Activated T-cell treated with anti-CD3 and anti-CD28 coated beads for 1 hour (primary cell): Measurements from ENCODE around the gene EFCAB13.
"Not testable (repeated sequence)": the region's sequence is repeated elsewhere in the genome, so short reads cannot be mapped to it uniquely, and the experiment has no call there.

Experiments used
- DNase-seq: peaks from one replicate; pipeline ENCODE4 v3.0.0-alpha.2; 2020; ENCODE audit warnings: low read depth

EFCAB13 gene

DNA sequence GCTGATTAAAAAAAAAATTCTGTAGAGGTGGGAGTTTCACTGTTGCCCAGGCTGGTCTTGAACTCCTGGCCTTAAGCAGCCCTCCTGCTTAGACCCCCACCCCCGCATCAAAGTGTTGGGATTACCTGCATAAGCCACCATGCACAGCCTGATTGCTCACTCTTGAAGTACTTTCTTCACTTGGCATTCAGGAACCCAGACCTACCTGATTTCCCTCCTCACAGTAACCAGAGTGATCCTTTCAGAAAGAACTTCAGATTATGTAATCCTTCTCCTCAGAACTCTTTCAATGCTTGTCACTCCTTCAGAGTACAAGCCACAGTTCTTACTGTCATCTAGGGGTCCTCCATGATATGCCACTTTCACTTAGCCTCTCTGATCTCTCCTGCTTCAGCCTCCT lies 1.4 kb downstream of the EFCAB13 start:
- DNase-seq = no peak

DNA sequence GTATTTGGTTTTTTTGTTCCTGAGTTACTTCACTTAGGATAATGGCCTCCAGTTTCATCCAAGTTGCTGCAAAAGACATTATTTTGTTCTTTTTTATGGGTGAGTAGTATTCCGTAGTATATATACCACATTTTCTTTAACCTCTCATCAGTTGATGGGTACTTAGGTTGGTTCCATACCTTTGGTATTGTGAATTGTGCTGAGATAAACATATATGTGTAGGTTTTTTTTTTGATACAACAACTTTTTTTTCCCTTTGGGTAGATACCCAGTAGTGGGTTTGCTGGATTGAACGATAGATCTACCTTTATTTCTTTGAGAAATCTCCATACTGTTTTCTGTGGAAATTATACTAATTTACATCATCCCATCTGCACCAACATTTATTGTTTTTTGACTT lies 6.8 kb downstream of the EFCAB13 start:
- no peak for DNase-seq

DNA sequence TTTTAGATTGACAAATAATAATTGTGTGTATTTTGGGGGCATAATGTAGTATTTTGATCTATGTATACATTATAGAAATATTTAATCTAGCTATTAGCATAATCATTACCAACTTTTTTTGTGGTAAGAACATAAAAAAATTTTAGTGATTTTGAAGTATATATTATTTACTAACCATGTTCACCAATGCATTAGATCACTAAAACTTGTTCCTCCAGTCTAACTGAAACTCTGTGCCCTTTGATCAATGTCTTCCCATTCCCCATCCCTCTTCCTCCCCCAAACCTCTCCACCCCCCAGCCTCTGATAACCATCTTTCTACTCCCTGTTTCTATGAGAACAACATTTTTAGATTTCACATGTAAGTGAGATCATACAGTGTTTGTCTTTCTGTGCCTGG lies 8.5 kb downstream of the EFCAB13 start:
- no peak for DNase-seq

DNA sequence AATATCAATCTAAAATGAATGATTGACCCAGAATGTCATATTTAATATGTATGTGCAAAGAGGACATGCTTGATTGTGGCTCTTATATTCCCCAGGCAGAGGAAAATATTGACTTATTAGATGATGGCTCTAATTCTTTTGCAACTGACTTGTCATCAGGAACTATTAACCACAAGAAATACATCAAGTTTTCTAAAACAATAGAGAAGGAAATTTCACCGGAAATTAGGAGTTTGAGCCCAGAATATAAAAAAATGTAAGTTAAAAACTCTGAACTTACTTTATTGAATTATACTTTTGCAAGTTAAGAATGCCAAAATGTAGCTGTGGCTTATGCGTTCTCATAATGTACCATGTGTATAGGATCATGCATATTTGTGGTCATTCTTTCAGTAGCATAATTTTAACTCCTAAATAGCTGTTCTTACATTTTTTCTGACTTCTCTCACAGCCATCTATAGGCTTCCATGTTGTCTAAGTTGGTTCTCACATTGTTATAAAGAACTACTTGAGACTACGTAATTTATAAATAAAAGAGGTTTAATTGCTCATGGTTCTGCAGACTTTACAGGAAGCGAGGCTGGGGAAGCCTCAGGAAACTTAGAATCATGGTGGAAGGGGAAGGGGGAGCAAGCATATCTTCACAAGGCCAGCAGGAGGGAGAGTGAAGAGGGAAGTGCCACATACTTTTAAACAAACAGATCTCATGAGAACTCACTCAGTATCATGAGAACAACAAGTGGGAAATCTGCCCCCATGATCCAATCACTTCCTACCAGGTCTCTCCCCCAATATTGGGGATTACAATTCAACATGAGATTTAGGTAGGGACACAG lies 11.6 kb downstream of the EFCAB13 start:
- no peak for DNase-seq

DNA sequence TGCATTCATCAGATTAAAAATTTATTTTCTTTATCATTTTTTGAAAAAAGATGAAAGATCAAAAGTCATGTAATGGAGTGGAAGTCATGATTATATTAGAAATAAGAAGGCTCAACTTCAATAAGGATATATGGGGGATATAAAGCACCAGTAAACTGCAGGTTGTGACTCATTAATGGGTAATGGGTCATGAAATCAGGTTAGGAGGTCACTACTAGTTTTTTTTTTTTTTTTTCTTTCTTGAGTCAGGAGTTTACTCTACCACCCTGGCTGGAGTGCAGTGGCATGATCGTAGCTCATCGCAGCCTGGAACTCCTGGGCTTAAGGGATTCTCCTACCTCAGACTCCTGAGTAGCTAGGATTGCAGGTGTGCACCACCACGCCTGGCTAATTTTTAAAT lies 14.3 kb downstream of the EFCAB13 start:
- no peak for DNase-seq

DNA sequence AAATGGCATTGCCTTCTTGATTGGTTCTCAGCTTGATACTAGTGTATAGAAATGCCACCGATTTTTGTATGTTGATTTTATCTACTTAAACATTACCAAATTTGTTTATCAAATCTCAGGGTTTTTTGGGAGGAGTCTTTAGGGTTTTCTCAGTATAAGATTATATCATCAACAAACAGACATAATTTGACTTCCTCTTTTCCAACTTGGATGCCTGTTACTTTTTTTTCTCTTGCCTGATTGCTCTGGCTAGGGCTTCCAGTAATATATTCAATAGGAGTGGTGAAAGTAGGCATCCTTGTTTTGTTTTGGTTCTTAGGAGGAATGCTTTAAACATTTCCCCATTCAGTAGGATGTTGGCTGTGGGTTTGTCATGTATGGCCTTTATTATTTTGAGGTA lies 29.1 kb downstream of the EFCAB13 start:
- DNase-seq = no peak

DNA sequence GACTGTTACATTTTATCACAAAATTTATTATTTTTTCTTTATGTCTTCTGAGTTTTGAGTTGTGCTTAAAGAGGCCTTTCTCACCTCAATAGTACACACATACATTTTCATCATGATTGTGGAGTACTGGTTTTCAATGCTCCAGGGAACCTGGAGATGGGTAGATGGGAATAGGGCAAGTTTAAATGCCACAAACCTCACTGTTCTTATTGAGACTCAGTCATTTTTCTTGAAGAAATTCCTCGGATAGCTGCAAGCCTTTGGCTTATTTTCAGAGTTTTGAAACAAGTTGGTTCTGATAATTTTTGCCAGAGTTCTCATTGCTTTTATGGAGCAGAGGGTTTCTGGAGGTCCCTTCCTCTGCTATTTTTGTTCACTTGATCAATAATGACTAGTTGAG lies 34.9 kb downstream of the EFCAB13 start:
- no peak for DNase-seq

DNA sequence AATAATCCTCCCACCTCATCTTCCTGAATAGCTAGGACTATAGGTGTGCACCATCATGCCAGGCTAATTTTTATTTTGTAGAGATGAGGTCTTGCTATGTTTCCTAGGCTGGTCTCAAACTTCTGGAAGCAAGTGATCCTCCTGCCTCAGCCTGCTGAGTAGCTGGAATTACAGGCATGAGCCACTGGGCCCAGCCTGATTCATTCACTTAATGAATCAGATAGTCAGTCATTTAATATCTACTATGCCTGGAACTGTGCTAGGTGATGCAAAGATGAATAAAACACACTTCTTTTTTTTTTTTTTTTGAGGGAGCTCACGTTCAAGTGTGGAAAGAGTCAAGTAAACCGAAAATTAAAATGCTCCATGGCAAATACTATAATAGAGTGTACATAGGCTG lies 39.4 kb downstream of the EFCAB13 start:
- DNase-seq = no peak

DNA sequence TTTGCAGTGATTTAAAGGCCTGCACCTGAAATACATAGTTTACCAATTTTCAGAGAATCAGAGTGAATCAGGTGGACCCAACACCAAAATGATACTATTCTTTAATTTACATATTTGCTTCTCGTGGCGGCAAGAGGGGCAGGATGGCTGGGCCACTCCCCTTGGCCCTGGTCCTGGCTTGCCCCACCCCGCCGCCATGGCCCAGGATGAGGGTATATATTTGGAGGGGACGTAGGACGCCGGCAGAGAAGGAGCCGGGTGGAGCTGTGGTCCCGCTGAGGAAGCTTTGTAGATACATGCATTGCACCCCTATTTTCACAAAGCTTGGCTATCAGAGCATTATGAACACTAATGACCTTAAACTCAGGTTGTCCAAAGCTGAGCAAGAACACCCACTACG lies 43.5 kb downstream of the EFCAB13 start:
- DNase-seq = no peak

DNA sequence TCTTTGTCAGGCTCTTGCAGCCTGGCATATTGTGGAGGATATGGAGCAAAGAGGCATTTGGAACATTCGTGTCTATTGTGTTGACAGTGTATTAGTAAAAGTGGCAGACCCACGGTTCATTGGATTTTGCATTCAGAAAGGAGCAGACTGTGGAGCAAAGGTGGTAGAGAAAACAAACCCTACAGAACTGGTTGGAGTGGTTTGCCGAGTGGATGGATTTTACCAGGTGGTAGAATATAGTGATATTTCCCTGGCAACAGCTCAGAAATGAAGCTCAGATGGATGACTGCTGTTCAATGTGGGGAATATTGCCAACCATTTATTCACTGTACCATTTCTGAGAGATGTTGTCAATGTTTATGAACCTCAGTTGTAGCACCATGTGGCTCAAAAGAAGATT lies 44.5 kb downstream of the EFCAB13 start:
- no peak for DNase-seq

DNA sequence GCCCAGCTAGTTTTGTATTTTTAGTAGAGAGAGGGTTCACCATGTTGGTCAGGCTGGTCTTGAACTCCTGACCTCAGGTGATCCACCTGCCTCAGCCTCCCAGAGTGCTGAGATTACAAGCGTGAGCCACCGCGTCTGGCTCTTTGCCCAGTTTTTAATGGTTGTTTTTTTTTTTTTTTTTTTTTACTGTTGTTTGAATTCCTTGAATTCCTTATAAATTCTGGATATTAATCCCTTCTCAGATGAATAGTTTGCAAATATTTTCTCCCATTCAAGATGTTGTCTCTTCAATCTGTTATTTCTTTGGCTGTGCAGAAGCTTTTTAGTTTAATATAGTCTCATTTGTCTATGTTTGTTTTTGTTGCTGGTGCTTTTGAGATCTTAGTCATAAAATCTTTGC lies 47.1 kb downstream of the EFCAB13 start:
- DNase-seq = not testable (repeated sequence)

DNA sequence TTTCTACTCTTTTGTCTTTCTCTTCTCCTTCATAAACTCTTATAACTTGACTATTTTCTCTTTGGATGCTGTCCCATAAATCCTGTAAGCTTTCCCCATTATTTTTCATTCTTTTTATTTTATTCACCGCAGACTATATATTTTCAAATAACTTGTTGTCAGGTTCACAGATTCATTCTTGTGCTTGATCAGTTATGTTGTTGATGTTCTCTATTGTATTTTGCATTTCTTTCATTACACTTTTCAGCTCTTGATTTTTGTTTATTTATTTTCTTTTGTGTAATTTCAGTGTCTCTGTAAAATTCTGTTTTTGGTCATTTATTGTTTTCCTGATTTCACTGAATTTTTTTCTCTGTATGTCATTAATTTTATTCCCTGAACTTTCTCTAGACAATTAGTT lies 49.2 kb downstream of the EFCAB13 start:
- DNase-seq = no peak

DNA sequence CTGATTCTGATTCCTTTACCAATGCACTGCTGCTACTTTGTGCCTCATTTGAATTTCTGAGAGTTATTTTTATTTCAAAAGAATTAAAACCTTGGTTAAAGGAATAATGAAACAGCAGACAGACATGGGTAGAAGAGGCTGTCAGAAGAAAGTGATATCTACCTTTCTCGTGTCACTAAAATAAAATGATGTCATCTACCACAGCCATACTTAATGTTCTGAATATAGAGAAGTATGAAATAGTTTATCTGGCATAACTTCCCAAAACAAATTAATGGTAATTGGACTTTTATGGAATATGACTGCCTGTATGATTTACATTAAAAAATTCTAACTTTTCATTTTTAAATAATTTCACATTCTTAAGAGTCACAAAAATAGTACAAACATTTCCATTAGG lies 52.5 kb downstream of the EFCAB13 start:
- DNase-seq = no peak

DNA sequence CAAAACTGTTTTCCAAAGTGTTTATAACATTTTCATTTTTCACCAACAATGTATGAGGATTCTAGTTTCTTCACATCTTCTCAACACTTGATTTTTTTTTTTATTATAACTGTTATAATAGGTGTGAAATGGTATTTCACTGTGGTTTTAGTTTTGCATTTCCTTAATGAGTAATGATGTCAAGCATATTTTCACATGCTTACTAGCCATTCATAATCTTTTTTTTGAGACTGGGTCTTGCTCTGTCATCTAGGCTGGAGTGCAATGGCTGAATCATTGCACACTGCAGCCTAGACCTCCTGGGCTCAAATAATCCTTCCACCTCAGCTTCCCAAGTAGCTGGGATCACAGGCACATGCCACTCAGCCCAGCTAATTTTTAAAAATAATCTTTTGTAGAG lies 65.1 kb downstream of the EFCAB13 start:
- no peak for DNase-seq

DNA sequence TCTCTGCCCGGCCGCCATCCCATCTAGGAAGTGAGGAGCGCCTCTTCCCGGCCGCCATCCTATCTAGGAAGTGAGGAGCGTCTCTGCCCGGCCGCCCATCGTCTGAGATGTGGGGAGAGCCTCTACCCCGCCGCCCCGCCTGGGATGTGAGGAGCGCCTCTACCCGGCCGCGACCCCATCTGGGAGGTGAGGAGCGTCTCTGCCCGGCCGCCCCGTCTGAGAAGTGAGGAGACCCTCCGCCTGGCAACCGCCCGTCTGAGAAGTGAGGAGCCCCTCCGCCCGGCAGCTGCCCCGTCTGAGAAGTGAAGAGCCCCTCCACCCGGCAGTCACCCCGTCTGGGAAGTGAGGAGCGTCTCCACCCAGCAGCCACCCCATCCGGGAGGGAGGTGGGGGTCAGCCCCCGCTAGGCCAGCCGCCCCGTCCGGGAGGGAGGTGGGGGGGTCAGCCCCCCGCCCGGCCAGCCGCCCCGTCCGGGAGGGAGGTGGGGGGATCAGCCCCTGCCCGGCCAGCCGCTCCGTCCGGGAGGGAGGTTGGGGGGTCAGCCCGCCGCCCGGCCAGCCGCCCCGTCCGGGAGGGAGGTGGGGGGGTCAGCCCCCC lies 73.9 kb downstream of the EFCAB13 start:
- DNase-seq = not testable (repeated sequence)

DNA sequence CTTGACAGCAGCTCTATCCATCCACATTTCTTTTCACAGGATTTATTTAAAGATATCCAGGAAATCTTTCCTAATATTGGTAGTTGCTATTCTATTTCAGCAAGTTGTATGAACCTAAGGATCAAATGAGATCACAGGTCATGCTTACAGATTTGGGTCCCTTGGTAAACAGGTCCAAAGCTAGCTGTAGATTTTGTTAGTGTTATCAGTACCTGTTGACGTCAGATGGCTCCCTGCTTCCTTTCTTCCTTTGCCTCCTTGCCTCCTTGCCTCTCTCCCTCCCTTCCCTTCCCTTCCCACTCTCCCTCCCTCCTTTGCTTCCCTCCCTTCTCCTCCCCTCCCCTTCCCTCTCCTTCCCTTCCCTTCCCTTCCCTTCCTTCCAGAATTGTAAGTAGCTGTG lies 76.6 kb downstream of the EFCAB13 start:
- DNase-seq = no peak

DNA sequence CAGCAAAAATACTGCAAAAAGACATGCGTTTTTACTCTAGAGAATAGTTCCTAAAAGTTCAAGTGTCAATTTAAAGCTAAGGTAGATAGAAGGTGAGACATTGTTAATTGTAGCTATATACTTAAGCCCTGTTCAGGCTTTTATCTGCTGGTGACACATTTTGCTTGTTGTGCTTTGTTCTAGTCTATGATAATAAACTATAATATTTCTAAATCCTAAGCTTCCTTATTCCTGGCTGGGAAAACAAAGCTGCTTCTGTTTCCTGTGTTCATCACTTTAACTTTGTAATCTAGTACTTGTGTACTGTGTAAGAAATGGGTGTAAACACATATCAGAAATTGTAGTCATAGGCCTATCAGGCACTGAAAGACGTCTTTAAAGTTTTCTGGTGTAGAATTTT lies 77.3 kb downstream of the EFCAB13 start:
- DNase-seq = no peak

DNA sequence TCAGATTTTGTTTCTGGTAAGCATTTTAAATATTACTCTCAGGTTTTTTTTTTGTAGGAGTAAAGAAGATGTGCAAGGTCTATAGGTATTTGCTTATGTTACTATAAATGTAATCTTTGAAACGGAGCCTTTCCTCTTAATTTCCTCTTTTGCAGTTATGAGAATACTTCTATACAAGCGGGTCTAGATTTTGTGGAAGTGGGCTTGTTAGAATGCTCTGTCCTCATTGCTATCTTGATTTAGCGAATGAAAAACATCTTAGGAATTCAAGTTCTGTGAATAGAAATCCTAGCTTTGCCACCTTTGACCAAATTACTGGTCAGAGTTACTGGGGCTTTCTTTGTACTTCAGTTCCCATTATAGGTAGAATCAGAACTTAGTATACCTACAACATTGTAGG lies 80.3 kb downstream of the EFCAB13 start:
- DNase-seq = no peak

DNA sequence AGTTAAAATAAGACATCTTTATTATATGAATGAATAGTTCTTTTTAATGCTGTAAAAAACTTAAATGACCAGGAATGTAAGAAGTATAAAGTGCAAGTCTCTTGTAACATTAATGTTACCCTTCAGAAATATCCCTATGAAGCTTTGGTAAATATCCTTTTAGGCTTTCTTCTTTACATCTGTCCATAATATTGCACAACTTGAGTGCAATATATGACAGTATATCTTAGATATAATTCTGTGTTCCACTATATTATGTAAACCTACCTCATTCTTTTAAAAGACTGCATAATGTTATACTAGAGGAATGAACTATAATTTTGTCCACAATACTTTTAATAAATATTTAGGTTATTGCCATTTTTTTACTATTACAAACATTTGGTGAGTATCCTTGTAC lies 81.1 kb downstream of the EFCAB13 start:
- no peak for DNase-seq

DNA sequence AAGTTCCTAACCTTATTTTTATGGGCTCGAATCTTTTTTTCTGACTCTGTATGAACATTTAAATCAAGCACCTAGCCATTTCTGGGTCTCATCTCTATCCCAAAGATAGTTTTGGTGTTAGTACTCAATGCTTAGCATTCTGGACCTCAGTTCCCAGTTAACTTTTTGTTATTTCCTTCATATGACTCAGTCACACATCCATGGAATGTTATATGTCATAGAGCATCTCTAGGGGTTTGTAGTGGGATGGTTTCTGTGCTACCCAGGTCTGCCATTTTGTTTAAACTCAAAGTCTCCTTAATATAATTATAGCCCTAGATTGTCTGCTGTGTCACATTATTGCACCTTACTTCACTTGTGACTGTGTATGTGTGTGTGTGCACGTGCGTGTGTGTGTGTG lies 90.1 kb downstream of the EFCAB13 start:
- DNase-seq = no peak

DNA sequence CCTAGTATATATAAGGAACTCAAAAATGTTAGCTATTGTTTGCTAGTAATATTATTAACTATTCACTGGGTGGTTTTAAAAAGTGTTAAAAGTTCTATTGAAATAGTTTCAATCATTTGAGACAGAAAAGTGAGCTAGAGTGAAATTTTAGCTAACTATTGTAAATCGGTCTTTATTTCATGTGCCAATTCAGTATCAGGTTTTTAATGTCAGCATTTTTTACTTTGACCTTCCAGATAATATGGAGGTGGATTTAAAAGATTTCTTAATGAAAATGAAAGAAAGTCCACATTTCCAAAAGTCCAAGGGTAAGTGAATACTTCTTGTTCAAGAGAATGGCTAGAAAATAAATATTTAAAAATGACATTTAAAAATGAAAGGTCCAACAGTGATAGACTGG lies 90.9 kb downstream of the EFCAB13 start:
- DNase-seq = no peak

DNA sequence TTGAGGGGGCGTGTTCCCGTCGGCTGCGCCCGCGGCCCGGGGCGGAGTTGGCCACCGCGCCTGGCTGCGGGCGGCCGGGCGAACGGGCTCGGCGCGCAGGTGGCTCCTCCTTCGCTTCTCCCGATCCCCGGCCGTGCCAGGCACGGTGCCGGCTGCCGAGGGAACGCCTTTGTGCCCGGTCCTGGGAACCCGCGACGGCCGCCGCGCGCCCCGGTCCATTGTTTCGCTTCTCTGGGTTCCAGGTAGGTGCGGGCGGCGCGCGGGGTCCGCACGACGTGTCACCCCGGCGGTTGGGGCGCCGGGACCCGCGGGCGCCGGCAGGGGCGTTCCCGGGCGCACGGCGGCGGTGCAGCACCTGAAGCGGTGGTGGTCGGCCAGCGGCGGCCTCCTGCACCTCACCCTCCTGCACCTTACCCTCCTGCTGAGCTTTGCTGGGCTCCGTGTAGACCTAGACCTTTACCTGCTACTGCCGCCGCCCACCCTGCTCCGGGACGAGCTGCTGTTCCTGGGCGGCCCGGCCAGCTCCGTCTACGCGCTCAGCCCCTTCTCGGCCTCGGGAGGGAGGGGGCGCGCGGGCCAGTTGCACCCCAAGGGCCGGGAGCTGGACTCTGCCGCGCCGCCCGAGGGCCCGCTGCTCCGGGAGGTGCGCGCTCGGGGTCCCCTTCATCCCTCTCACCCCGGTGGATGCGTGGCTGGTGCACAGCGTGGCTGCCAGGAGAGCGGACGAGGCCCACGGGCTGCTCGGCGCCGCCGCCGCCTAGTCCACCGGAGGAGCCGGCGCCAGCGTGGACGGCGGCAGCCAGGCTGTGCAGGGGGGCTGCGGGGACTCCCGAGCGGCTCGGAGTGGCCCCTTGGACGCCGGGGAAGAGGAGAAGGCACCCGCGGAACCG lies 99.9 kb downstream of the EFCAB13 start:
- DNase-seq = no peak

DNA sequence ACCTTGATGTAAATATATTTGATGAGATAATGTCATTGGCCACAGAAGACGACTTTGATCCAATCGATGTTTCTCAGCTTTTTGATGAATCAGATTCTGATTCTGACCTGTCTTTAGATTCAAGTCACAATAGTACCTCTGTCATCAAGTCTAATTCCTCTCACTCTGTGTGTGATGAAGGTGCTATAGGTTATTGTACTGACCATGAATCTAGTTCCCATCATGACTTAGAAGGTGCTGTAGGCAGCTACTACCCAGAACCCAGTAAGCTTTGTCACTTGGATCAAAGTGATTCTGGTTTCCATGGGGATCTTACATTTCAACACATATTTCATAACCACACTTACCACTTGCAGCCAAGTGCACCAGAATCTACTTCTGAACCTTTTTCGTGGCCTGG lies 101.5 kb downstream of the EFCAB13 start:
- DNase-seq = not testable (repeated sequence)
